ENCODE data around the gene CABP5. TPM values are rescaled to one million over a fixed set of nuclear protein-coding genes. Genes with fewer than 3 reads are reported as not detected.

Gene CABP5
- total RNA-seq, 1 experiment from 2014 or later = not detected

GRCh38 chr19:48023011-48023410 is 20.9 kb downstream of the CABP5 start:
- H4K20me1 ChIP-seq (ENCODE audit: insufficient read depth, low read depth, low read length) = no peaks in the 10 kb centered on the region
- H3K9me2 ChIP-seq (replicated peaks; ENCODE audit: insufficient read depth, low read length) = no peaks in the 10 kb centered on the region
- no peak overlapping the region for H2AFZ ChIP-seq (ENCODE audit: low read length)
- no peaks in the 10 kb centered on the region for H3K36me3 ChIP-seq (ENCODE audit: insufficient read depth, low read length)
- H3K9ac ChIP-seq (ENCODE audit: low read length) = no peak overlapping the region
- no peaks in the 10 kb centered on the region for H3K4me1 ChIP-seq (ENCODE audit: low read length)
- H3K9me3 ChIP-seq (ENCODE audit: low read length) = no peaks in the 10 kb centered on the region
- no peak overlapping the region for H3K4me2 ChIP-seq (ENCODE audit: low read depth, low read length, poor library complexity, severe bottlenecking)
- H3K27me3 ChIP-seq (ENCODE audit: low read length) = no peaks in the 10 kb centered on the region
- H3K27ac ChIP-seq (ENCODE audit: low read length) = no peak overlapping the region
- no peaks in the 10 kb centered on the region for H3K79me2 ChIP-seq (ENCODE audit: low read length)
- no peak for DNase-seq
- no peak overlapping the region for H3K4me3 ChIP-seq (ENCODE audit: low read length)

- Histone ChIP-seq H3K4me1 (ENCODE audit: low read length) (no peaks in the 10 kb centered on the region), H3K9me2 (replicated peaks; ENCODE audit: insufficient read depth, low read length) (no peaks in the 10 kb centered on the region), H3K4me2 (ENCODE audit: low read depth, low read length, poor library complexity, severe bottlenecking) (no peak overlapping the region), H3K79me2 (ENCODE audit: low read length) (no peaks in the 10 kb centered on the region), H3K27me3 (ENCODE audit: low read length) (no peaks in the 10 kb centered on the region), H3K27ac (ENCODE audit: low read length) (no peak overlapping the region), H3K9me3 (ENCODE audit: low read length) (no peaks in the 10 kb centered on the region), H4K20me1 (ENCODE audit: insufficient read depth, low read depth, low read length) (no peaks in the 10 kb centered on the region), H2AFZ (ENCODE audit: low read length) (no peak overlapping the region), H3K36me3 (ENCODE audit: insufficient read depth, low read length) (no peaks in the 10 kb centered on the region), H3K4me3 (ENCODE audit: low read length) (no peak overlapping the region), H3K9ac (ENCODE audit: low read length) (no peak overlapping the region)
- DNase-seq = no peak
Measured at GRCh38 chr19:48020686-48021085, 23.2 kb downstream of the CABP5 start.

GRCh38 chr19:48010932-48011758 is 32.7 kb downstream of the CABP5 start:
- H3K9me2 ChIP-seq (replicated peaks; ENCODE audit: insufficient read depth, low read length) = no peaks in the 10 kb centered on the region
- H3K4me2 ChIP-seq (ENCODE audit: low read depth, low read length, poor library complexity, severe bottlenecking) = no peak overlapping the region
- no peaks in the 10 kb centered on the region for H3K79me2 ChIP-seq (ENCODE audit: low read length)
- no peak overlapping the region for H3K4me3 ChIP-seq (ENCODE audit: low read length)
- 0 out of 2 replicates have a peak, but pooled peaks cover 4% of the 10 kb centered on the region for H3K9me3 ChIP-seq (ENCODE audit: low read length)
- no peaks in the 10 kb centered on the region for H3K36me3 ChIP-seq (ENCODE audit: insufficient read depth, low read length)
- no peaks in the 10 kb centered on the region for H3K4me1 ChIP-seq (ENCODE audit: low read length)
- H2AFZ ChIP-seq (ENCODE audit: low read length) = no peak overlapping the region
- H3K27me3 ChIP-seq (ENCODE audit: low read length) = no peaks in the 10 kb centered on the region
- no peak for DNase-seq
- no peak overlapping the region for H3K27ac ChIP-seq (ENCODE audit: low read length)
- no peak overlapping the region for H3K9ac ChIP-seq (ENCODE audit: low read length)
- no peaks in the 10 kb centered on the region for H4K20me1 ChIP-seq (ENCODE audit: insufficient read depth, low read depth, low read length)

GRCh38 chr19:48006762-48007161 is 37.1 kb downstream of the CABP5 start:
- peak; percentile 65 for DNase-seq
- Histone ChIP-seq H3K36me3 (ENCODE audit: insufficient read depth, low read length) (no peaks in the 10 kb centered on the region), H3K79me2 (ENCODE audit: low read length) (no peaks in the 10 kb centered on the region), H4K20me1 (ENCODE audit: insufficient read depth, low read depth, low read length) (no peaks in the 10 kb centered on the region), H3K4me3 (ENCODE audit: low read length) (no peak overlapping the region), H3K4me1 (ENCODE audit: low read length) (no peaks in the 10 kb centered on the region), H3K27ac (ENCODE audit: low read length) (no peak overlapping the region), H3K9me3 (ENCODE audit: low read length) (0 out of 2 replicates have a peak, but pooled peaks cover 4% of the 10 kb centered on the region), H3K9ac (ENCODE audit: low read length) (no peak overlapping the region), H3K4me2 (ENCODE audit: low read depth, low read length, poor library complexity, severe bottlenecking) (no peak overlapping the region), H3K27me3 (ENCODE audit: low read length) (no peaks in the 10 kb centered on the region), H2AFZ (ENCODE audit: low read length) (no peak overlapping the region), H3K9me2 (replicated peaks; ENCODE audit: insufficient read depth, low read length) (no peaks in the 10 kb centered on the region)

GRCh38 chr19:48004236-48004635 is 39.6 kb downstream of the CABP5 start:
- Histone ChIP-seq H3K27ac (ENCODE audit: low read length) (no peak overlapping the region), H3K4me1 (ENCODE audit: low read length) (no peaks in the 10 kb centered on the region), H3K9ac (ENCODE audit: low read length) (no peak overlapping the region), H3K9me2 (replicated peaks; ENCODE audit: insufficient read depth, low read length) (no peaks in the 10 kb centered on the region), H2AFZ (ENCODE audit: low read length) (no peak overlapping the region), H3K9me3 (ENCODE audit: low read length) (0 out of 2 replicates have a peak, but pooled peaks cover 4% of the 10 kb centered on the region), H3K4me3 (ENCODE audit: low read length) (no peak overlapping the region), H3K27me3 (ENCODE audit: low read length) (no peaks in the 10 kb centered on the region), H3K4me2 (ENCODE audit: low read depth, low read length, poor library complexity, severe bottlenecking) (no peak overlapping the region), H3K79me2 (ENCODE audit: low read length) (no peaks in the 10 kb centered on the region), H3K36me3 (ENCODE audit: insufficient read depth, low read length) (no peaks in the 10 kb centered on the region), H4K20me1 (ENCODE audit: insufficient read depth, low read depth, low read length) (no peaks in the 10 kb centered on the region)
- DNase-seq = no peak

GRCh38 chr19:48000846-48001245 is 43.0 kb downstream of the CABP5 start:
- H3K4me1 ChIP-seq (ENCODE audit: low read length) = no peaks in the 10 kb centered on the region
- no peaks in the 10 kb centered on the region for H3K36me3 ChIP-seq (ENCODE audit: insufficient read depth, low read length)
- H3K9me2 ChIP-seq (replicated peaks; ENCODE audit: insufficient read depth, low read length) = no peaks in the 10 kb centered on the region
- no peaks in the 10 kb centered on the region for H4K20me1 ChIP-seq (ENCODE audit: insufficient read depth, low read depth, low read length)
- H3K79me2 ChIP-seq (ENCODE audit: low read length) = no peaks in the 10 kb centered on the region
- no peak overlapping the region for H3K4me2 ChIP-seq (ENCODE audit: low read depth, low read length, poor library complexity, severe bottlenecking)
- DNase-seq = no peak
- H3K9me3 ChIP-seq (ENCODE audit: low read length) = no peaks in the 10 kb centered on the region
- H3K27ac ChIP-seq (ENCODE audit: low read length) = no peak overlapping the region
- no peak overlapping the region for H2AFZ ChIP-seq (ENCODE audit: low read length)
- no peak overlapping the region for H3K4me3 ChIP-seq (ENCODE audit: low read length)
- no peaks in the 10 kb centered on the region for H3K27me3 ChIP-seq (ENCODE audit: low read length)
- H3K9ac ChIP-seq (ENCODE audit: low read length) = no peak overlapping the region

GRCh38 chr19:47998800-47999199 is 45.1 kb downstream of the CABP5 start:
- no peak overlapping the region for H3K4me2 ChIP-seq (ENCODE audit: low read depth, low read length, poor library complexity, severe bottlenecking)
- H3K27ac ChIP-seq (ENCODE audit: low read length) = no peak overlapping the region

GRCh38 chr19:47996230-47996727 is 47.6 kb downstream of the CABP5 start:
- Histone ChIP-seq H3K9ac (ENCODE audit: low read length) (no peak overlapping the region), H3K4me1 (ENCODE audit: low read length) (no peaks in the 10 kb centered on the region), H4K20me1 (ENCODE audit: insufficient read depth, low read depth, low read length) (no peaks in the 10 kb centered on the region), H3K36me3 (ENCODE audit: insufficient read depth, low read length) (no peaks in the 10 kb centered on the region), H3K27me3 (ENCODE audit: low read length) (no peaks in the 10 kb centered on the region), H3K9me2 (replicated peaks; ENCODE audit: insufficient read depth, low read length) (no peaks in the 10 kb centered on the region), H3K4me3 (ENCODE audit: low read length) (no peak overlapping the region), H3K9me3 (ENCODE audit: low read length) (no peaks in the 10 kb centered on the region), H2AFZ (ENCODE audit: low read length) (no peak overlapping the region), H3K79me2 (ENCODE audit: low read length) (no peaks in the 10 kb centered on the region), H3K27ac (ENCODE audit: low read length) (no peak overlapping the region), H3K4me2 (ENCODE audit: low read depth, low read length, poor library complexity, severe bottlenecking) (no peak overlapping the region)
- DNase-seq = no peak

More at GRCh38 chr19:47998800-47999199, 45.1 kb downstream of the CABP5 start:
- Histone ChIP-seq H3K36me3 (ENCODE audit: insufficient read depth, low read length) (no peaks in the 10 kb centered on the region), H3K9me3 (ENCODE audit: low read length) (no peaks in the 10 kb centered on the region), H3K4me3 (ENCODE audit: low read length) (no peak overlapping the region), H3K9ac (ENCODE audit: low read length) (no peak overlapping the region), H3K27me3 (ENCODE audit: low read length) (no peaks in the 10 kb centered on the region), H3K9me2 (replicated peaks; ENCODE audit: insufficient read depth, low read length) (no peaks in the 10 kb centered on the region), H3K79me2 (ENCODE audit: low read length) (no peaks in the 10 kb centered on the region), H3K4me1 (ENCODE audit: low read length) (no peaks in the 10 kb centered on the region), H2AFZ (ENCODE audit: low read length) (no peak overlapping the region), H4K20me1 (ENCODE audit: insufficient read depth, low read depth, low read length) (no peaks in the 10 kb centered on the region)
- DNase-seq = no peak
